RWPE1 (cell line): ENCODE data around the gene OR2AT4.

Source experiments
- CTCF ChIA-PET: fragments of 350-600 bp; sonication (Branson Sonifier 250); formaldehyde crosslinking; extraction: SDS; loops from one replicate; lab custom pipeline; 2021; lab: Yijun Ruan, JAX
- POLR2A ChIA-PET: fragments of 400-600 bp; formaldehyde crosslinking; extraction: SDS; loops from one replicate; lab custom pipeline; 2020; ENCODE audit warnings: antibody characterized with exemption; ENCODE audit not compliant: low non-redundant PET; lab: Yijun Ruan, JAX
- DNase-seq: peaks from one replicate; pipeline ENCODE4 v3.0.0; 2012; ENCODE audit warnings: low spot score
- H3K27ac ChIP-seq: fragments of 450-650 bp; 2 replicates; pipeline ENCODE4 v1.5.1; 2017
- CTCF ChIP-seq: fragments of 450-650 bp; conservative IDR thresholded peaks from 2 replicates; pipeline ENCODE4 v1.5.1; 2017; ENCODE audit warnings: low read depth, mild to moderate bottlenecking

OR2AT4 gene

GRCh38 chr11:75141166-75141565 lies 44.5 kb upstream of the OR2AT4 start:
- TF ChIP-seq CTCF, result no peak
- CTCF ChIA-PET, result interaction anchor here (0.6 to 3.5 kb wide), 15 partner anchors 11 to 674 kb away, joined by 3 to 22 read pairs (median 6); partner anchors contain the start of genes TPBGL and UVRAG
- H3K27ac ChIP-seq, result no peak overlapping the region
- POLR2A ChIA-PET, result no interaction called here
- no peak for DNase-seq

- no peak overlapping the region for H3K27ac ChIP-seq
- CTCF ChIA-PET, result interaction anchor here (0.6 to 3.5 kb wide), 20 partner anchors 11 to 675 kb away, joined by 3 to 22 read pairs (median 4); partner anchors contain the start of genes TPBGL and UVRAG
- DNase-seq, result peak; percentile 46
- peak; percentile 78 for TF ChIP-seq CTCF
- POLR2A ChIA-PET, result no interaction called here
These were observed 43.8 kb upstream of the OR2AT4 start for GRCh38 chr11:75140269-75141138.

GRCh38 chr11:75135651-75136050 lies 39.0 kb upstream of the OR2AT4 start:
- TF ChIP-seq CTCF, result no peak
- POLR2A ChIA-PET, result no interaction called here
- DNase-seq, result no peak
- CTCF ChIA-PET, result no interaction called here
- no peak overlapping the region for H3K27ac ChIP-seq

GRCh38 chr11:75135021-75135650 lies 38.5 kb upstream of the OR2AT4 start:
- no peak for TF ChIP-seq CTCF
- ChIA-PET CTCF (interaction anchor here (0.7 to 1.0 kb wide), 2 partner anchors 24 to 106 kb away, joined by 3 to 11 read pairs; partner anchors contain the start of gene TPBGL), POLR2A (no interaction called here)
- H3K27ac ChIP-seq, result no peak overlapping the region
- no peak for DNase-seq

- CTCF ChIA-PET, result interaction anchor here (1.2 kb wide), 1 partner anchor 71 kb away, joined by 3 read pairs; no protein-coding TSS in a partner anchor
- H3K27ac ChIP-seq, result no peak overlapping the region
- POLR2A ChIA-PET, result no interaction called here
- no peak for DNase-seq
- no peak for TF ChIP-seq CTCF
These were observed 37.3 kb upstream of the OR2AT4 start for GRCh38 chr11:75133976-75134375.

- POLR2A ChIA-PET, result no interaction called here
- TF ChIP-seq CTCF, result no peak
- H3K27ac ChIP-seq, result no peak overlapping the region
- no peak for DNase-seq
- CTCF ChIA-PET, result no interaction called here
These were observed 35.4 kb upstream of the OR2AT4 start for GRCh38 chr11:75132080-75132479.
